Dendritic cell treated with granulocyte-macrophage colony-stimulating factor and Interleukin-4, amounts not matched to agents 40 ng/mL and 50 ng/mL, for 4 days (primary cell): ENCODE data around the gene WASL.
"Not testable (repeated sequence)": the region's sequence is repeated elsewhere in the genome, so short reads cannot be mapped to it uniquely, and the experiment has no call there.

Experiments used
- H3K27ac Mint-ChIP-seq: one replicate; pipeline ENCODE4 v1.8.0; 2022; ENCODE audit warnings: mild to moderate bottlenecking, mixed read lengths
- H3K27me3 Mint-ChIP-seq: one replicate; pipeline ENCODE4 v1.8.0; 2022; ENCODE audit warnings: mild to moderate bottlenecking, mixed read lengths
- H3K36me3 Mint-ChIP-seq: one replicate; pipeline ENCODE4 v1.8.0; 2022; ENCODE audit warnings: low read depth, mixed read lengths
- H3K4me1 Mint-ChIP-seq: one replicate; pipeline ENCODE4 v1.8.0; 2022; ENCODE audit warnings: low read depth, mixed read lengths
- H3K4me3 Mint-ChIP-seq: one replicate; pipeline ENCODE4 v1.8.0; 2022; ENCODE audit warnings: mild to moderate bottlenecking, moderate library complexity, mixed read lengths
- H3K9me3 Mint-ChIP-seq: one replicate; pipeline ENCODE4 v1.8.0; 2022; ENCODE audit warnings: mixed read lengths
- intact Hi-C: fragments of 100-400 bp; cut with micrococcal nuclease; formaldehyde crosslinking; loops from one replicate; pipeline ENCODE4 v1.15.0; 2022

WASL gene

DNA sequence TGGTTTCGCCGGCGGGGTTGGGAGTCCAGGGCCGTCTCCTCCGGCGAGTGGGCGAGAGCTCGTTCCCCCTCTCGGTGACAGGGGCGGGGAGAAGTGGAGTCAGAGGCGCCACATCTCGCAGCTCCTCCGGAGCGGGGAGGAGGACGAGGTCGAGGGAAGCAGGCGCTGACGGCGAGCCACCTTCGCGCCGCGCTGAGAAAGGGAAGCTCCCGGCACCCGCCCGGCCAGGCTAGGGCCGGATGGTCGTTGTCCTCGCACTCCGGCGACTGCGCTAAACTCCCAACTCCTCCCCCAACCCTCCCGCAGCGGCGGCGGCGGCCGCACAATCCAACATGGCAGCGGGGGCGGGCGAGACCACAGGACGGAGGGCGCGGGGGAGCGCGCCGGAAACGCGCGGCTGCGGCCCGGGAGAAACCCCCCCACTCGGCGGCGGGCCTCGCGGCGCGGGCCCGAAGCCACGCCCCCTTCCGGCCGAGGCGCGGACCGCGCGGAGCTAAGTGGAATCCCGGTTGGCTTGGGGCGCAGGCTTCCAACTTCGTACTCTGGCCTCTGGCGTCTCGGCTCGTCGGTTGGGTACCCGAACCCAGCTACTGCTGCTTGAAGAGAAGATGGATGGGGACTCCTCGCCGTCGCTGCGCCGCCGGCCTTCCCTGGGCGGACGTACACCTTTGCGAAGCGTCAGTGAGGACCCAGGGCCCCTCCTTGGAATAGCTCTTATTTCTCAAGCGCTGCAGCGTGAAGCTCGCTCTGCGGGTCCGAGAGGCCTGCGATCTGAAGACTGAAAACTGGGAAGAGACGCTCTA, at the start of gene WASL:
Gene WASL (minus strand): TSS at position 270 of the 803 bp plus-strand sequence. CDS start 269 bp downstream, at position 1.
- Mint-ChIP-seq H3K9me3 (no peaks in the 10 kb centered on the region), H3K4me3 (peak within 1 kb of the TSS; percentile 96), H3K36me3 (peaks cover 22% of the 10 kb centered on the region), H3K27ac (peak within 1 kb of the TSS; percentile 98), H3K27me3 (no peaks in the 10 kb centered on the region), H3K4me1 (peaks cover 42% of the 10 kb centered on the region)
- intact Hi-C loops: loop anchor here (2.0 to 5.0 kb wide), 4 partner anchors 37 to 1178 kb away; partner anchors contain the start of genes IQUB, NDUFA5 and POT1

DNA sequence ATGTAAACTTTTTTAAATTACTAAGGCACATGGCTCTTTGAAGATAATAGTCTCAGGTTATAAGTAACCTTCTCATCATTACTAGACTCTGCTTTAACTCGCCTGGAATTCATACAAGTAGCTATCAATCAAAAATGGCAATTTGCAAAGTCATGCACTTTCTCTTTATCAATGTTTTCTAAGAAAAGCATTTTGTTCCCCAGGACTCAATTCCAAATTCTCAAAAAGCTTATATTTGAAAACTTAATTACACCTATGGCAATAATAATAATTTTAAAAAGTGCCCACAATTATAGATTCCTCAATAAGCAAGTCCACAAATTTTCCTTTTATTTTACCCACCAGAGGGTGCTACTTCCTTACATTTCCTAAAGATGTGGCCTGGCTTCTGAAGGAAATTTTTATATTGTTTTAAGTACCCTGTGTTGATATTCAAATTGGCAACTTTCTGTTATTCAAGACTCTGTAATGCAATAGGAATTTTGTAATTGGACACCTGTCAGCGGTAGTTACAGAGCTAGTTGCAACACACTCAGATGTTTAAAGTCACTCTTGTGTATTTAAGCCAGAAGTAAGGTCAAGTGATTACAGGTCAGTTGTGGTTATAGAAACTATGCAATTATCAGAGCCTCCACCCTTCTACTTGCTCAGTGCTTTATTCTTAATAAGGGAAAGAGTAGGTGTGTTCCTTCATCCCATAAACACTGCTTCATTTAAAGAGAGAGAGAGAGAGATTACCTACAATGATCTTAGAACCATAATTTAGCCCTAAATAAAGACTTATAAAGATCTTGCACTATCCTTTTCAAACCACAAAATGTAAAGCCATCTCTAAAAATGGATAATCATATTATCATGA, 49.1 kb upstream of the WASL start:
- Mint-ChIP-seq H3K27me3 (no peaks in the 10 kb centered on the region), H3K4me1 (no peaks in the 10 kb centered on the region), H3K4me3 (no peak overlapping the region), H3K36me3 (no peaks in the 10 kb centered on the region), H3K27ac (no peak overlapping the region), H3K9me3 (no peaks in the 10 kb centered on the region)
- intact Hi-C loops: loop anchor here (2.0 to 10.0 kb wide), 4 partner anchors 67 to 987 kb away; no protein-coding TSS in a partner anchor

DNA sequence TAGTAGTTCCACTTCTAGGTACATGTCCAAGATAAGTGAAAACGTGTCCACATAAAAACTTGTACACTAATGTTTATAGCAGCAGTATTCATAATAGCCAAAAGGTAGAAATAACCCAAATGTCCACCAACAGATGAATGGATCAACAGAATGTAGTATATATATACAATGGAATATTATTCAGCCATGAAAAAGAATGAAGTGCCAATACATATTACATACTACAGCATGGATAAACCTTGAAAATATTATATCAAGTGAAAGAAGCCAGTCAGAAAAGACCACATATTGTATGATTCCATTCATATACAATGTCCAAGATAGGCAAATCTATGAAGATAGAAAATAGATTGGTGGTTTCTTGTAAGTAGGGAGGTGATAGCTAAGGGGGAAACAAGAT, 47.8 kb upstream of the WASL start:
- intact Hi-C loops: loop anchor here (5.0 to 10.0 kb wide), 2 partner anchors 121 to 988 kb away; no protein-coding TSS in a partner anchor
- no peaks in the 10 kb centered on the region for H3K27me3 Mint-ChIP-seq

DNA sequence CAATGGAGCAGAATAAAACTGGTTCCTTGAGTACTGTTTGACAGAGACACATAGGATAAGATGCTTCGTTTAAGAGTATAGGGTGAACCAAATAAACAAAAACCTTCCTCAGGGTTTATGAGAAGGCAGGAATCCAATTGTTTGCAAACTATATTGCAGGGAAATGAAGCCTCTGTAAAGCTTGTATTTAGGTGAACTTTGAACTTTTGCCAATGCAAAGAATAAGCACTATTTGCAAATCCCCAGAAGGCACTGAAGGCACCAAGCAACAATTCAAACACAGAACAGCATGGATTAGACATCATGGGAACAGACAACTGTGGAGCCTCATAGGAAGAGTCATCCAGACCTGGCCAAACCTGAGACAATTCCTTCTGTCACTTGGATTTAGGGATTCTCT, 47.1 kb upstream of the WASL start:
- H3K36me3 Mint-ChIP-seq: no peaks in the 10 kb centered on the region
- H3K27me3 Mint-ChIP-seq: no peaks in the 10 kb centered on the region
- intact Hi-C loops: loop anchor here (5.0 to 10.0 kb wide), 2 partner anchors 121 to 989 kb away; no protein-coding TSS in a partner anchor
- no peaks in the 10 kb centered on the region for H3K9me3 Mint-ChIP-seq
- no peak overlapping the region for H3K27ac Mint-ChIP-seq
- no peaks in the 10 kb centered on the region for H3K4me1 Mint-ChIP-seq
- no peak overlapping the region for H3K4me3 Mint-ChIP-seq

More for the DNA sequence above, 47.8 kb upstream of the WASL start:
- no peak overlapping the region for H3K27ac Mint-ChIP-seq
- no peaks in the 10 kb centered on the region for H3K36me3 Mint-ChIP-seq
- no peaks in the 10 kb centered on the region for H3K4me1 Mint-ChIP-seq
- H3K9me3 Mint-ChIP-seq: no peaks in the 10 kb centered on the region
- H3K4me3 Mint-ChIP-seq: no peak overlapping the region

DNA sequence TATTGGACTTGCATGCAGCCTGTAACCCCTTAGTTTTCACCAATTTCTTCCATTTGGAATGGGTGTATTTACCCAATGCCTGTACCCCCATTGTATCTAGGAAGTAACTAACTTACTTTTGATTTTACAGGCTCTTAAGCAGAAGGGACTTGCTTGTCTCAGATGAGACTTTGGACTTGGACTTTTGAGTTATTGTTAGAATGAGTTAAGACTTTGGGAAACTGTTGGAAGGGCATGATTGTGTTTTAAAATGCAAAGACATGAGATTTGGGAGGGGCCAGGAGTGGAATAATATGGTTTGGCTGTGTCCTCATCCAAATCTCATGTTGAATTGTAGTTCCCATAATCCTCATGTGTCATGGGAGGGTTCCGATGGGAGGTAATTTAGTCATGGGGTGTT, 46.3 kb upstream of the WASL start:
- not testable (repeated sequence) for H3K9me3 Mint-ChIP-seq, H3K27me3 Mint-ChIP-seq, H3K36me3 Mint-ChIP-seq, H3K27ac Mint-ChIP-seq, H3K4me3 Mint-ChIP-seq, H3K4me1 Mint-ChIP-seq
- intact Hi-C loops: loop anchor here (5.0 to 10.0 kb wide), 2 partner anchors 122 to 990 kb away; no protein-coding TSS in a partner anchor

DNA sequence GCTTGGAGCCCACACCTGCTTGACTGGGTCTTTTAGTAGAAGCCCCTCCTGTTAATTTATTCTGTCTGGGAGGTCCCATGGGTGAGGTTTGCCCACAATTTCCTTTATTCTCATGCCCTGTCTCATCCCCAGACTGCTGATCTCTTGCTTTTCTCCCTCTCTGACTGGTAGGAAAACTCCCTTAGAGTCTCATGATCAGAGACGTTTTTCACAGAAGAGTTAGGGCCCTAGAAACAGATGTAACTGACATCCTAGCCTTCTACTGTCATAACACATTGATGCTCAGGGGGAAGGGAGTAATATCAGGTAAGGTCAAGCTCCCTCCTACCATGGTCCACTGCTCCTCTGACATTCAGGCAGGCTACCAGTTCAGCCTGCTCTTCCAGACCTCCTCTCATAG, 43.7 kb upstream of the WASL start:
- no peaks in the 10 kb centered on the region for H3K4me1 Mint-ChIP-seq
- H3K36me3 Mint-ChIP-seq: no peaks in the 10 kb centered on the region
- no peak overlapping the region for H3K4me3 Mint-ChIP-seq
- H3K27ac Mint-ChIP-seq: no peak overlapping the region
- H3K9me3 Mint-ChIP-seq: no peaks in the 10 kb centered on the region
- no peaks in the 10 kb centered on the region for H3K27me3 Mint-ChIP-seq
- intact Hi-C loops: loop anchor here (10.0 kb wide), 1 partner anchor 992 kb away; no protein-coding TSS in a partner anchor

DNA sequence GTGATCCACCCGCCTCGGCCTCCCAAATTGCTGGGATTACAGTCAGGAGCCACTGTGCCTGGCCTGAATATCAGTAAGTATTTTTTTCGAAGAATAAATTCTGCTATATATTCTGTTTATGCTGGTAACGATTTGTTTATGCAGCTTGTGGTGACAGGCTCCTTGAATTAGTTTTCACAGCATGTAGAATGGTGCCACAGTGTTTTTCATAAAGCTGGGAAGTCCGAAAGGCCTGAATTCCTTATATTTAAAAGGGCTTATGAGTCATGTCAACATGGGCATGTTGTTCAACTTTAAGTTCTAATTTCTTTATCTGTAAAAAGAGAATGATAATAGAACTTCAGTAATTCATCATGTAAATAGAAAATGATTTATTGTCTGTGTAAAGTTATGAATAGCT, 42.2 kb upstream of the WASL start:
- Mint-ChIP-seq H3K9me3 (no peaks in the 10 kb centered on the region), H3K4me1 (no peaks in the 10 kb centered on the region), H3K27ac (no peak overlapping the region), H3K36me3 (no peaks in the 10 kb centered on the region), H3K4me3 (no peak overlapping the region), H3K27me3 (no peaks in the 10 kb centered on the region)
- intact Hi-C loops: loop anchor here (10.0 kb wide), 1 partner anchor 994 kb away; no protein-coding TSS in a partner anchor

DNA sequence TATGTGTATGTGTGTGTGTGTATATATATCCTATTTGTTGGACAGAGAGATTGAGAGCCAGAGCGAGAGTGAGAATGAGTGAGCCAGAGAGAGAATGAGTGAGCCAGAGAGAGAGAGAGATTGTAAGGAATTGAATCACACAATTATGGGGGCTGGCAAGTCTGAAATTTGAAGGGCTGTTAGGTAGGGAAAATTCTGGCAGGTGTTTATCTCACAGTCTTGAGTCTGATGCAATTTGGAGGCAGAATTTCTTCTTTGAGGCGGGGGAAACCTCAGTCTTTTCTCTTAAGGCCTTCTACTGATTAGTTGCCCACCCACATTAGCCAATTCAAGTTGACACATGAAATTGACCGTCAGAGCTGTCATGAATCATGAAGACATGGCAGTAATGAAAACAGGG, 41.0 kb upstream of the WASL start:
- Mint-ChIP-seq H3K27me3 (no peaks in the 10 kb centered on the region), H3K4me1 (no peaks in the 10 kb centered on the region), H3K27ac (no peak overlapping the region), H3K4me3 (no peak overlapping the region), H3K9me3 (no peaks in the 10 kb centered on the region), H3K36me3 (no peaks in the 10 kb centered on the region)
- intact Hi-C loops: loop anchor here (10.0 kb wide), 1 partner anchor 995 kb away; no protein-coding TSS in a partner anchor

DNA sequence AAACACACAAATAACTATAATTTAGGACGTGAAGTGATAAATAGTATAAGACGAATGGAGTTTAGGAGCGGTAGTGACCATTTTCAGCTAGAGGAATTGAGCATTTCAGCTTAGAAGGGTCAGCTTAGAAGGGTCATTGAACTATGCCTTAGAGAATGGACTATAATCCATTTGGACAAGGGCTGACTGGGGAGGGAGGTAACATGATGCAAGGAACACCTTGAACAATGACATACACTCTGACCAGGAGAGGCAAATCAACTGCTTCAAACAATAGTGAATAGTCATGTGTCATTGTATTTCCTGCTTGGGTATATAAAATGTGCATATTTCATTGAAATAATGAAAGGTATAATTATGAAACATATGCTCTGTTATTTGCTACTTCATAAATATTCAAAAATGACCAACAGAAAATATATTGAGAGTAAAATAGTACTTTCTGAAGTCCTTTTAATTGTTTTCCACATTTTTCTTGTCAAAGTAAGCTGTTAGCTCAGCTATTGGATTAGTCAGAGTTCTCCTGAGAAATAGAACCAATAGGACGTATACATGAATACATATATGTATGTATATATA, 40.5 kb upstream of the WASL start:
- Mint-ChIP-seq H3K27ac (no peak overlapping the region), H3K4me1 (no peaks in the 10 kb centered on the region), H3K4me3 (no peak overlapping the region), H3K36me3 (no peaks in the 10 kb centered on the region), H3K27me3 (no peaks in the 10 kb centered on the region), H3K9me3 (no peaks in the 10 kb centered on the region)
- intact Hi-C loops: no loop called here

DNA sequence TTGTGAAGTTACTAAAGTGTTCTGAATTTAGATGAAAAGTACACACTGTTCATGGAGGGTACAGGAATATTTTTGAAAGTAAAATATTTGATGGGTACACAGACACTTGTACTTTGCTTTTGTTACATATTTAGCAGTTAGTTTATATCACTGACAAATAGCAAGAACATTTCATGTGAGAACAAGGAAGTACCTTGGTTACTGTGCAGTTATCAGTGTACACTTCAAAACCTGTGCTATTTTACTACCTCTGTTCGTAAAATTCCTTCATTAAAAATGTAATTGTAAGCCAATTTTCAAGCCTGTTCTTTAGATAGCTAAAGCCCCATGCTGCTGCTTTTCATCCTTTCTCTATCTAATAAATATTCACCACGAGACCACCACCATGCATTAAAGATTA, 39.8 kb upstream of the WASL start:
- H3K36me3 Mint-ChIP-seq: no peaks in the 10 kb centered on the region
- no peak overlapping the region for H3K4me3 Mint-ChIP-seq
- no peaks in the 10 kb centered on the region for H3K4me1 Mint-ChIP-seq
- H3K9me3 Mint-ChIP-seq: no peaks in the 10 kb centered on the region
- H3K27ac Mint-ChIP-seq: no peak overlapping the region
- H3K27me3 Mint-ChIP-seq: no peaks in the 10 kb centered on the region
- intact Hi-C loops: no loop called here

DNA sequence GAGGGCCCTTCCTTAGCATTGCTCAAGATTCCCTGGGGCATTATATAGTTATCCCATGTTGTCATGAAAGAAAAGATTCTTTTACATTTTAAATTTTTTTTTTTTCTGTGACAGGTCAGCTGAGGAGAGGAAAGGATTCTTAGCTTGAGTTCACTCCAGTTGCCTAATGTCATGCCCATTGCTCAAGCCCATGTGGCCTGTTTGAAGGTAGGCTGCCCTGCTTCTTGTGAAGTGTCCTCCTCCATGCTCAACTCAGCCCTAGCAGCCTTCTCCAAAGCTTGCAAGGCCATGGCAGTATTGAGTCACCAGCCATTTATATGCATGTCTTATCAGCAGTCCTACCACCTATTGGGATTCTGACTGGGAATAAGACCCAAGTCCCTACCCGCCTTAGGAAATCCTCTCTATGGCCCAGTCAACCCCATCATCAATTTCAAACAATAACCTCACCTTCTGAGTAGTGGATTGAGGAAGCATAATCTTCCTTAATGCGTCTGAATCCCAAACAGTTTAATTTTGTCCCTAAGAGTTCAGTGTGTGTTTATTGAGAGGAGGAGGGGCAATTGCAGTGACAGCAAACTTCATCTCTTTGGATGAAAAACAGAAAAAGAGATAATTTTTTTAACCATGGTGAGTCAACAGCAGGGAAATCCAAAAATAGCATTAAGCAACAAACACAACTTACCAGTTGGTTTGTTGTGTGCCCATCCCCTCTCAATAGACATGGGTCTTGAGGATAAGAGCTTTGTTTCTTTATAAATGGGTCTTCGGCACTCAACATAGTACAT, 38.6 kb upstream of the WASL start:
- H3K4me1 Mint-ChIP-seq: no peaks in the 10 kb centered on the region
- no peaks in the 10 kb centered on the region for H3K36me3 Mint-ChIP-seq
- no peaks in the 10 kb centered on the region for H3K27me3 Mint-ChIP-seq
- no peaks in the 10 kb centered on the region for H3K9me3 Mint-ChIP-seq
- H3K4me3 Mint-ChIP-seq: no peak overlapping the region
- intact Hi-C loops: no loop called here
- no peak overlapping the region for H3K27ac Mint-ChIP-seq

DNA sequence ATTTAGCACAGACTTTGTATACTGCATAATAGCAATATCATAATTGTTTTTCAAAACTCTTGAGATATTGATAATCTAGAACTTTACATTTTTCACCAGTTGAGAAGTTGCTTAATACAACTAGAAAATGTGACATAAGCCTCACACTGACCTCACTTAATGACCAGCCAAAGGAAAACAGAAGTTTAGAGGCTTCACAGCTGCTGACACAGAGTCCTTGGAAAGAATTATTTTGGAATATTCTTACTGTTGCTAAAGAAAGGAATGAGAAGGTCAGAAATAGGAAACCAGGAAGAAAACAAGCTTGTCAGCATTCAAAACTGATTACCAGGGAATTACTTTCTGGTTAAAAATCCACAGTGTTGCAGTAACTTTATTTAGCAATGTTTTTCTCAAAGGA, 35.5 kb upstream of the WASL start:
- Mint-ChIP-seq H3K36me3 (no peaks in the 10 kb centered on the region), H3K9me3 (no peaks in the 10 kb centered on the region), H3K4me3 (no peak overlapping the region), H3K27ac (peak overlapping the region; percentile 41), H3K4me1 (no peaks in the 10 kb centered on the region), H3K27me3 (no peaks in the 10 kb centered on the region)
- intact Hi-C loops: no loop called here

DNA sequence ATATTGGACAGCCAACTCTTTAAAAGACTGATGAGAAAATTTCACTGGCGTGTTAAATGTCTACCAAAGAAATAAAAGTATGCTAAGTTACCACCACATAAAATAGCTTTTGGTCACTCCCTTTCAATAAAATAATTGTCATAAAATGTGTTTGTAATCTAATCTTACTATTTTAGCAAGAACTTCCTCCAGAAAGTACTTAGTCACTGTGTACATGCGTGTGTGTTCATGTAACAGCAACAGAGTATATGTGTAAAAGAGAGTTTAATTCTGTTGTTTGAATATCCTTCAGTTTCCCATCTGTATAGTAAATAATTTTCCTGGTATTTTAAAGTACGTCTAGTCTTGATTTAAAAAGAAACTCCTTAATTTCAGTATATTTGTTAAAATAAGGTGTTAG, 35.0 kb upstream of the WASL start:
- no peaks in the 10 kb centered on the region for H3K36me3 Mint-ChIP-seq
- H3K4me3 Mint-ChIP-seq: no peak overlapping the region
- intact Hi-C loops: no loop called here
- H3K27ac Mint-ChIP-seq: peak overlapping the region; percentile 41
- no peaks in the 10 kb centered on the region for H3K9me3 Mint-ChIP-seq
- H3K4me1 Mint-ChIP-seq: no peaks in the 10 kb centered on the region
- H3K27me3 Mint-ChIP-seq: no peaks in the 10 kb centered on the region
